GM19395 (cell line): ENCODE results near the gene GPR26.

Source experiments
- ATAC-seq: cut with Tn5 transposase; IDR thresholded peaks from one replicate; pipeline ENCODE4 v1.9.1; 2021; ENCODE audit warnings: mild to moderate bottlenecking, moderate library complexity; ENCODE audit not compliant: unreplicated experiment

Gene GPR26

GRCh38 chr10:123666318-123667236 lies at the start of gene GPR26:
Gene GPR26 (plus strand): TSS chr10:123666355. CDS start chr10:123666408, 53 bp downstream.
- no peak for ATAC-seq

- no peak for ATAC-seq
Measured at GRCh38 chr10:123618224-123618623, 47.9 kb upstream of the GPR26 start.

GRCh38 chr10:123619067-123619855 lies 46.9 kb upstream of the GPR26 start:
- ATAC-seq = no peak

- ATAC-seq = no peak
Measured at GRCh38 chr10:123620621-123621020, 45.5 kb upstream of the GPR26 start.

GRCh38 chr10:123621492-123621891 lies 44.7 kb upstream of the GPR26 start:
- no peak for ATAC-seq

- ATAC-seq = no peak
Measured at GRCh38 chr10:123621916-123622315, 44.2 kb upstream of the GPR26 start.

GRCh38 chr10:123622381-123622780 lies 43.8 kb upstream of the GPR26 start:
- ATAC-seq = no peak

- no peak for ATAC-seq
Measured at GRCh38 chr10:123624086-123624485, 42.1 kb upstream of the GPR26 start.

GRCh38 chr10:123633106-123633505 lies 33.0 kb upstream of the GPR26 start:
- ATAC-seq = no peak

GRCh38 chr10:123633636-123634035 lies 32.5 kb upstream of the GPR26 start:
- ATAC-seq = no peak

- no peak for ATAC-seq
Measured at GRCh38 chr10:123634221-123634620, 31.9 kb upstream of the GPR26 start.

- no peak for ATAC-seq
Measured at GRCh38 chr10:123635131-123635530, 31.0 kb upstream of the GPR26 start.

- ATAC-seq = no peak
Measured at GRCh38 chr10:123635745-123636144, 30.4 kb upstream of the GPR26 start.

GRCh38 chr10:123636598-123637325 lies 29.4 kb upstream of the GPR26 start:
- no peak for ATAC-seq

- ATAC-seq = no peak
Measured at GRCh38 chr10:123637326-123637880, 28.8 kb upstream of the GPR26 start.

GRCh38 chr10:123639131-123639530 lies 27.0 kb upstream of the GPR26 start:
- ATAC-seq = no peak

- no peak for ATAC-seq
Measured at GRCh38 chr10:123640016-123640535, 26.1 kb upstream of the GPR26 start.

GRCh38 chr10:123642293-123642692 lies 23.9 kb upstream of the GPR26 start:
- no peak for ATAC-seq

- no peak for ATAC-seq
Measured at GRCh38 chr10:123642697-123643096, 23.5 kb upstream of the GPR26 start.

- ATAC-seq = no peak
Measured at GRCh38 chr10:123643315-123643714, 22.8 kb upstream of the GPR26 start.

GRCh38 chr10:123645016-123645415 lies 21.1 kb upstream of the GPR26 start:
- ATAC-seq = no peak
